ENCODE results near the gene ZNF524.

- TF ChIP-seq CTCF (IDR thresholded peaks at IDR 0.05; ENCODE audit: borderline replicate concordance, extremely low read depth, low read length, poor library complexity, severe bottlenecking), result no peak
- TF ChIP-seq EZH2 (IDR thresholded peaks at IDR 0.05; ENCODE audit: borderline replicate concordance, low read depth, low read length, severe bottlenecking), result no peak
Measured at GRCh38 chr19:55642153-55643002, 42.3 kb downstream of the ZNF524 start.

All from DND-41 (cell line).